ENCODE results near the gene SAFB. TPM values are rescaled to one million over a fixed set of nuclear protein-coding genes. Genes with fewer than 3 reads are reported as not detected.

The SAFB gene
- total RNA-seq, 4 donors from 2014 or later: 65.5 to 135 (median 86.4) TPM

DNA sequence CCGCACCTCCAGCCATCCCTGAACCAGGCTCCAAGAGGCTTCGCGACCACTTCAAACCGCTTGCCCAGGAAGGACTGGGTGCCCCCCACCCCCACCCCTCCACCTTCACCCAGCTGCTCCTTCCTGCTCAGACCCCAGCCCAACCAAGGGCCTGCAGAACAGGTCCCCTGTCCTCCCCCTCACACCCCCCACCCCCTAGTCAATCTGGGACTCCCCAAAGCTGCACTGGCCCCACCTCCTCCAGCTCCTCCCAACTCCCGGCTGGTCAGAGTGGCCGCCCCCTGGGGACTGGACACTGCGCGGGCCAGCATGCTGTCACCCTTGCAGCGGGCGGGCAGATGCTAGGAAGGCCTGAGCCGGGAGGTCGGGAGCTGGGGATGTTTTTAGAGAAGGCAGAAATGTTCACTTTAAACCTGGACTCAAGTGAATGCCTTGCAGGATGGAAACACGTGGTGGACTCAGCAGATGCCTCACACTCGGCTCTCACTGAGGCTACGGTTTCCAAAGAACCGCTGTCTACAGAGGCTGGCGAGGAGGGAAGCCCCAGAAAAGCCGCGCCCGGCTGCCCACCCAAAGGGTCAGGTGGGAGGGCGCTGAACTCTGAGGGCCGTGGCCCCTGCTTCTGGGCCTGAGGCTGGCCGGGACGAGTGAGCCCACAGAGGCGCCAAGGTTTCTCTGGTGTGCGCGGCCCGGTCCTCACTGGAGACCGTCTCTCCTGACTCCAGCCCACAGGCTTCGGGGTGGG is 75.2 kb downstream of the SAFB start:
- TF ChIP-seq, protein P1, sequence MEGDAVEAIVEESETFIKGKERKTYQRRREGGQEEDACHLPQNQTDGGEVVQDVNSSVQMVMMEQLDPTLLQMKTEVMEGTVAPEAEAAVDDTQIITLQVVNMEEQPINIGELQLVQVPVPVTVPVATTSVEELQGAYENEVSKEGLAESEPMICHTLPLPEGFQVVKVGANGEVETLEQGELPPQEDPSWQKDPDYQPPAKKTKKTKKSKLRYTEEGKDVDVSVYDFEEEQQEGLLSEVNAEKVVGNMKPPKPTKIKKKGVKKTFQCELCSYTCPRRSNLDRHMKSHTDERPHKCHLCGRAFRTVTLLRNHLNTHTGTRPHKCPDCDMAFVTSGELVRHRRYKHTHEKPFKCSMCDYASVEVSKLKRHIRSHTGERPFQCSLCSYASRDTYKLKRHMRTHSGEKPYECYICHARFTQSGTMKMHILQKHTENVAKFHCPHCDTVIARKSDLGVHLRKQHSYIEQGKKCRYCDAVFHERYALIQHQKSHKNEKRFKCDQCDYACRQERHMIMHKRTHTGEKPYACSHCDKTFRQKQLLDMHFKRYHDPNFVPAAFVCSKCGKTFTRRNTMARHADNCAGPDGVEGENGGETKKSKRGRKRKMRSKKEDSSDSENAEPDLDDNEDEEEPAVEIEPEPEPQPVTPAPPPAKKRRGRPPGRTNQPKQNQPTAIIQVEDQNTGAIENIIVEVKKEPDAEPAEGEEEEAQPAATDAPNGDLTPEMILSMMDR (IDR thresholded peaks at IDR 0.05; ENCODE audit: low read depth): no peak

DNA sequence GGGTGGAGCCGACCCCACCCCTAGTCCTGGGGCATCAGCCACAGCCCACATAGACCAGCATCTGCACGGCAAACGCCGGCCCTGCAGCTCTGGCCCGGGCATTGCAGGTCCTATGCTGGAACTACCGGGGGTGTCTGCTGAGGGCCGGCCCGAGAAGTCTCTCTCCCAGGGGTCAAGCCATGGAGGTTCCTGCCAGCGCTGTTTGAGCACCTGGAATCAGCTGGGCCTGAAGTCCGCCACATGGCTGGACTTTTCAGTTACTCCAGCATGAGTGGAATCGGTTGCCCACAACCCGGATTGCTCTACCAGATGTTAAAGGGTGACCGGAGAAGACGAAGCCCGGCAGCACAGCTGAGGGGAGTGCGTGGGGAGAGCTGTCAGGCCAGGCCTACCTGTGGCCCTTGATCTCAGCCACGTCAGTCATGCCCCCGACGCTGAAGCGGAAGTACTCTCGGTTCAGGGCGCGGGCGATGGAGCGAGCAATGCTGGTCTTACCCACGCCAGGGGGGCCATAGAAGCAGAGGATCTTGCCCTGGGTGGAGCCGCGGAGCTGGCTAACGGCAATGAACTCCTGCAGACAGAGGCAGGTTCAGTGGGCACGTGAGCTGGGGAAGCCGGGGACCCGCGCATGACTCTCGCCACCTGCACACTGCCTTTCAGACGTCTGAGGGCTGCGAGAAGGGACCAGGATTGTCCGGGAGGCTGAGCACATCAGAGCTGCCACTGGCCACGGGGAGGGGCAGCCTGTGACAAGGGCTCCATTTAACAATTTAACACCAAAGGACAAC is 75.9 kb downstream of the SAFB start:
- TF ChIP-seq, protein P1 (IDR thresholded peaks at IDR 0.05; ENCODE audit: low read depth): no peak

DNA sequence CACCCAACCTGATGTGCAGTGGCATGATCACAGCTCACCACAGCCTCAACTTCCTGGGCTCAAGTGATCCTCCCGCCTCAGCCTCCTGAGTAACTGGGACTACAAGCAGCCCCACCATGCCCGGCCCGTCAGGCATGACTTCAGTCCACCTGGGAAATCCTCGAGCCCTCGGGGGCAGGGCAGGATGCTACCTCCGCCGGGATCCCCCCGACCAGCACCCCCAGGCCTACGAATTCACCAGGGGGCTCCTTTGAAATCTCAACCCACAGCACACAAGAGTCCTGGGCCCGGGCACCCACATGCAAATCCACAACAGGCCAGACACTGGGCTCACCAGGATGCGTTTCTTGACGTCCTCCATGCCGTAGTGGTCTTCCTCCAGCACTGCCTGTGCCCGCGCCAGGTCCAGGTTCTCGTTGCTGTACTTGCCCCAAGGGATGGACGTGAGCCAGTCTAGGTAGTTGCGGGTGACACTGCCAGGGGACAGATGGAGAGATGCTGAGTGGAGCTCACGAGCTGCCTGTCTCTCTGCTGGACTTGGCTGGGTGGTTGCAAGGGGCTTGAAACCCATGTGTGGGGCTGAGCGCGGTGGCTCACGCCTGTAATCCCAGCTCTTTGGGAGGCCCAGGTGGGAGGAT is 77.7 kb downstream of the SAFB start:
- TF ChIP-seq, protein P1 (IDR thresholded peaks at IDR 0.05; ENCODE audit: low read depth): no peak

DNA sequence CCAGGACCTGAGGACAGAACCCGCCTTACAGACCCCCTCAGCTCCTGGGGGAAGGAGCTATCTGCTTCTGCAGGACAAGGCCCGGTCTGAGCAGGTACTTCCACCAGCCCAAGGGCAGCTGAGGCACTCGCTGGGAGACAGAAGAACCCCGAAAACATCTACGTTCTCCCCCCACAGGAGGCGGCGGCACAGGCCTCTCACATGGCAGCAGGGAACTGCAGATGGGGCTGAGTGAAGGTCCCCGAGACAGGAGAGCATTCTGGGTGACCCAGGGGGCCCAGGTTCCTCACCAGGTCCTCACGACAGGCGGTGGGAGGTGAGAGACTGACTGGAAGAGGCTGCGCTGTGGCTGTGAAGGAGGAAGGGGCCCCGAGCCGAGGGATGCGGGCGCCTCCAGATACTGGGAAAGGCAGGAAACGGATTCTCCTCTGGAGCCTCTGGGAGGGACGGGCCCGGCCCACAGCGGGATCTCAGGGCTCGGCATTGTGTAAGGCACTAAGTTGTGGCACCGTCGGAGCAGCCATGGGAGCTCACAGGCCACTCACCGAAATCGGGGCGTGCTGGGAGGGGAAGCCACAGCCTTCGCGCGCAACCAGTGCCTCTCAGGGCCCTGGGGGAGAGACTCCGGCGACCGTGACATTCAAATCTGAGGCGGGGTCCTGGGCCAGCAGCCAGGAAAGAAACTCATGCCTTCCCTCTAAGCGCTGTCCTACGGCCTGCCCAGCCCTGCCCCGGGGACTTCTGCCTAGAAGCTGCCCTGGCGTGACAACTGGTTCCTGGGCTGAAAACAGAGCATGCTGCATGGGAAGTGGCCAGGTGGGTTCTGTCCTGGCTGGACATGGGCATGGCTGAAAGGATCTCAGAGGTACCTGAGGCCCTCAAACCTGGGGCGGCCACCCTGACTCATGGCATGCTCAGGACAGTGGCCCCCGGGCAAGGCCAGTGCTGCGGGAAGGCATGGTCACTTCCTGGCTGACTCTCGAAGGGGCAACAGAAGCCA is 81.2 kb downstream of the SAFB start:
- TF ChIP-seq, protein P1 (IDR thresholded peaks at IDR 0.05; ENCODE audit: low read depth): no peak

DNA sequence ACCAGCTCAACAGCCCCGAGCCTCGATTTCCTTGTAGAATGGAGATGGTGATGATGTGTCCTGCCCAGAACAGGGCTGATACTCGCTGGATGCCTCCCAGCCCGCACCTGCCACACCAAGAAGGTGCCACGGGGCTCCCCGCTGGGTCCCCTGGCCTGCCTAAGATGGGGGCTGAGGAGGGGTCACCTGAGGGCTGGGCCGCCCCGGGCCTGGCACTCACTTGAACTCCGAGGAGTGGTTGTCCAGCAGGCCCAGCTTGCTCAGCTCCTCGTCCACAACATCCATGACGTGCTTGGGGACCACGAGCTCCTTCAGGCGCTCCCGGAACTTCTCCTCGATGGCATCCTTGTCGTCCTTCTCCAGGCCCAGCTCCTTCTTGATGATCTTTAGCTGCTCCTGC is 82.7 kb downstream of the SAFB start:
- TF ChIP-seq, protein P1 (IDR thresholded peaks at IDR 0.05; ENCODE audit: low read depth): no peak

DNA sequence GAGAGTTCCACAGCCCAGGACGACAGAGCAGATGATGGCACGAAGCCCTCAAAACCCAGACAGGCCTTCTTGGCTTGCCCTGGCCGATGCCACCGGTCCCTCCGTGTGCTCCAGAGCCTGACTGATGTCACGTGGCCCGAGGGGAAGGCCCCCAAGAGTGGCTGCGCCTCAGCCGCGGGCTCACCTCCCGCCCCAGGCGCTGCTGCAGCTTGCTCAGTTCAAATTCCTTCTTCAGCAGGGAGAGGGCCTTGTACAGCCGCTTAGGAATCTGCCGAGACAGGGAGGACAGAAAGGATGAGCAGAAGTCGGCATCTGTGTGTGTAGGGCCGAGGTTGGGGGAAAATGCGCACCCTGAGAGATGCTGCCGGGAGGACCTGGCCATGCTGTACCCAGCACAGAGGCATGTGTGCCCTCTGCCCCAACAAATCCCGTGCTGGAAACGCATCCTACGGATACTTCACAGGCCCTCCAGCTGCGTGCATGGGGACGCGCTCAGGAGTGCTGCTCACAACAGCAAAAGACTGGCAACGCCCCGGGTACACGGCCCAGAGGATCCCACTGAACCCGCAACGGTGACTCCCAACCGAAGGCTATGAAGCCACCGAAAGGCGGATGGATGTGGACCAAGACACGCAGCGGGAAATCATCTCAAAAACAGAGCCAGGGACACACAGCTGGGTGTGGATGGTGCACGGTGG is 84.1 kb downstream of the SAFB start:
- TF ChIP-seq, protein P1 (IDR thresholded peaks at IDR 0.05; ENCODE audit: low read depth): no peak

Measured in subcutaneous adipose tissue (tissue), 4 donors.